Ovary (tissue), 9 donors: ENCODE results near the gene PSG1. TPM values are rescaled to one million over a fixed set of nuclear protein-coding genes. Genes with fewer than 3 reads are reported as not detected.
"Not testable (repeated sequence)": the region's sequence is repeated elsewhere in the genome, so short reads cannot be mapped to it uniquely, and the experiment has no call there.

Experiments
- DNase-seq, 5 donors: peaks; one replicate each; pipeline ENCODE4 v3.0.0-alpha.2; 2019 to 2020
- H3K27ac ChIP-seq, 2 donors: fragments of 200-600 bp; one replicate each; pipeline versions ENCODE4 v1.5.1 to v1.8.0; 2019 to 2022
- H3K27me3 ChIP-seq: fragments of 200-600 bp; one replicate; pipeline ENCODE4 v1.8.0; 2022
- H3K36me3 ChIP-seq: fragments of 200-600 bp; sonication (generic); one replicate; pipeline ENCODE4 v1.5.1; 2019
- H3K4me1 ChIP-seq: one replicate; pipeline ENCODE4 v1.8.1; 2013; ENCODE audit warnings: mild to moderate bottlenecking, moderate library complexity; ENCODE audit not compliant: insufficient read depth
- H3K4me3 ChIP-seq: fragments of 200-600 bp; sonication (generic); one replicate; pipeline ENCODE4 v1.5.1; 2017
- H3K9me3 ChIP-seq, 2 donors: fragments of 200-600 bp in 1 of 2; sonication (generic) in 1 of 2; one replicate each; pipeline versions ENCODE4 v1.5.1 to v1.8.1; 2013 to 2019; ENCODE audit warnings: mild to moderate bottlenecking in 1 of 2, moderate library complexity in 1 of 2
- EP300 ChIP-seq: sonication (generic); formaldehyde crosslinking; IDR thresholded peaks from one replicate; pipeline ENCODE4 v1.6.1; 2017; ENCODE audit warnings: antibody characterized with exemption
- POLR2A ChIP-seq: fragments of 450-650 bp; IDR thresholded peaks from one replicate; pipeline ENCODE4 v1.6.1; 2017; ENCODE audit warnings: antibody characterized with exemption, mild to moderate bottlenecking, moderate library complexity
- WGBS, 3 donors: extraction: QIAGEN DNeasy Blood & Tissue Kit in 1 of 3; methylation state at CpG; one replicate each; pipeline versions ENCODE4 v1.1.5 to v1.1.7; 2013 to 2017; 5-methylcytosine and 5-hydroxymethylcytosine counted together
- intact Hi-C, 4 donors: fragments of 100-400 bp; cut with DNase I; formaldehyde crosslinking; loops; one replicate each; pipeline versions ENCODE4 v1.11.0 to v1.15.1; 2022 to 2023
- polyA plus RNA-seq, 2 donors: library from polyadenylated mRNA; stranded (reverse); fragments of 200-250 nt in 1 of 2; fragments of 350-450 nt in 1 of 2; fragmentation: Illumina TruSeq in 1 of 2; extraction: RNeasy Lipid Tissue Mini Kit (QIAGEN cat#74804) in 1 of 2; gene quantifications; one replicate each; pipeline ENCODE4 v1.2.3, GENCODE V29; 2013 to 2014
- total RNA-seq, 7 donors: library from RNA; depleted of rRNA in 2 of 7; stranded (reverse); fragments of >200 nt in 2 of 7; fragmentation: NEBNext Ultra II Directional in 3 of 7; extraction: Animal tissue kit (Norgen Biotek cat#: 25700) in 3 of 7; gene quantifications; one replicate each; pipeline versions ENCODE4 v1.1.0 to v1.2.4, GENCODE V29; 2016 to 2023
- TF ChIP-seq, protein P1 (sequence below), 3 donors: fragments of 450-650 bp in 2 of 3; fragments of 200-600 bp in 1 of 3; IDR thresholded peaks; one replicate each; pipeline versions ENCODE4 v1.5.1 to v1.8.0; 2016 to 2022; ENCODE audit warnings: antibody characterized with exemption in 3 of 3, mild to moderate bottlenecking in 1 of 3
- donor health status: DM: no; HTN: no; CAD: no; lungs with moderate emphysema.
- donor health status: DM: no; HTN: no; CAD: no.
- donor health status: Bipolar disorder and iron deficiency.
- donor health status: DM: yes; HTN: yes; CAD: no.
- donor health status: DM: no; HTN: no; CAD: no.
- donor health status: DM: yes; HTN: yes; CAD: no.

Gene PSG1
- total and polyA plus RNA-seq, 9 donors, result 0.27 TPM; not detected in 8

DNA sequence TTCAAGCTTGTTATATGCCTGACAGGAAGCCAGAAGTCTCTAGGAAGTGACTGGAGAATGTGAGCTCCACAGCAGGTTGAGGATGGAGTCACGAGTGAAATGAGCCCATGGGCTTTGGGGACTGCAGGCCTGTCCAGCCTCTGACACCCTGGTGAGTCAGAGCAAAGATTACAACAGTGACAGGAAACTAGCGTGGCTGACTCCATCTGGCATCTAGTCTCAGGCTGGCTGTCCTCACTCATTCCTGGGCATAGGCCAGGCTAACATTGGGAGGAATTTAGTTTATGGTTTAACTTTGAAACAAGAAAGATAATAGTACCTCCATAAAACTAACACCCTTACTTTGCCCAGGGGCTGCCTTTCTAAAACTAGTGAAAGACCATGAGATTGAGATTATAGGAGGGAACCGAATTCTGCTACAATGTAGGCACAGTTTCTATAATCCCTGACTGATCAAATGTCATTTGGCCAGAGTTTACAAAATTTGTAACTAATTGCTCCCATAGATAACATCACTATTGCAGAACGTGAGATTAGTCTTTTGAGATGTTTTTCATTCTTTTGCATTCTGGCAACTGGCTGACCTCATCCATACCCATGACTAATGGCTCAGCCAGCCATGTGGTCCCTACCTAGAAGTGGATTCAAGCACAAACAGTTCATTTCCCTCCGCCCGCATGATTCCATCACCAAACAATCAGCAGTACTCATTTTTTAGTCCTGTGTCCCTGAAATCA is 28.4 kb downstream of the PSG1 start:
- WGBS, 3 donors, result 47 to 57% (median 52%) methylated on average over 6 of the region's 6 CpGs
- Histone ChIP-seq H3K36me3 (no peaks in the 10 kb centered on the region), H3K27me3 (no peaks in the 10 kb centered on the region), H3K9me3 (no peaks in the 10 kb centered on the region), H3K27ac (no peak overlapping the region), H3K4me3 (no peak overlapping the region), H3K4me1 (no peaks in the 10 kb centered on the region)
- intact Hi-C loops, result no loop called here
- DNase-seq, result no peak
- no peak for TF ChIP-seq EP300
- no peak for TF ChIP-seq POLR2A
- TF ChIP-seq, protein P1, sequence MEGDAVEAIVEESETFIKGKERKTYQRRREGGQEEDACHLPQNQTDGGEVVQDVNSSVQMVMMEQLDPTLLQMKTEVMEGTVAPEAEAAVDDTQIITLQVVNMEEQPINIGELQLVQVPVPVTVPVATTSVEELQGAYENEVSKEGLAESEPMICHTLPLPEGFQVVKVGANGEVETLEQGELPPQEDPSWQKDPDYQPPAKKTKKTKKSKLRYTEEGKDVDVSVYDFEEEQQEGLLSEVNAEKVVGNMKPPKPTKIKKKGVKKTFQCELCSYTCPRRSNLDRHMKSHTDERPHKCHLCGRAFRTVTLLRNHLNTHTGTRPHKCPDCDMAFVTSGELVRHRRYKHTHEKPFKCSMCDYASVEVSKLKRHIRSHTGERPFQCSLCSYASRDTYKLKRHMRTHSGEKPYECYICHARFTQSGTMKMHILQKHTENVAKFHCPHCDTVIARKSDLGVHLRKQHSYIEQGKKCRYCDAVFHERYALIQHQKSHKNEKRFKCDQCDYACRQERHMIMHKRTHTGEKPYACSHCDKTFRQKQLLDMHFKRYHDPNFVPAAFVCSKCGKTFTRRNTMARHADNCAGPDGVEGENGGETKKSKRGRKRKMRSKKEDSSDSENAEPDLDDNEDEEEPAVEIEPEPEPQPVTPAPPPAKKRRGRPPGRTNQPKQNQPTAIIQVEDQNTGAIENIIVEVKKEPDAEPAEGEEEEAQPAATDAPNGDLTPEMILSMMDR (IDR thresholded peaks at IDR 0.05), result no peak

DNA sequence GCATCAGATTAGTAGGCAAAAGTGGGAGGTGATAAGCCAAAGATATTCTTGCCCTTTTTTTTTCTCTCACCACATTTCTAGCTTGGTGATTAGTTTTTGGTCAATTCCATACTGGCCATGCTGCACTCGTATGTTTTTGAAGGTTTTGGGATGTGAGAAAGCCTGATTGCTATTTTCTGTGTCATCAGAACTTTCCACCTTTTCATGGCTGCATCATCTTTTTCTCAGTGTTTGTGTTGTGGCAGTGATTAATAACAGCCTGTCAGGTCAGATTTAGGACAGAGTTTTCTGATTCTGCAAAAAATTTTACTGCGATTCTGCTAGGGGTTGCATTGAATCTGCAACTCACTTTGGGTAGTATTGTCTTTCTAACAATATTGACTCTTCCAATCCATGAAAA is 32.9 kb downstream of the PSG1 start:
- Histone ChIP-seq H3K27me3 (no peaks in the 10 kb centered on the region), H3K36me3 (no peaks in the 10 kb centered on the region), H3K27ac (no peak overlapping the region), H3K4me3 (no peak overlapping the region), H3K4me1 (no peaks in the 10 kb centered on the region), H3K9me3 (no peaks in the 10 kb centered on the region)
- intact Hi-C loops, result no loop called here
- 70 to 74% (median 71%) methylated on average over 2 of the region's 2 CpGs for WGBS, 3 donors
- no peak for DNase-seq
- TF ChIP-seq, protein P1 (IDR thresholded peaks at IDR 0.05), result no peak
- TF ChIP-seq POLR2A (no peak), EP300 (no peak)

DNA sequence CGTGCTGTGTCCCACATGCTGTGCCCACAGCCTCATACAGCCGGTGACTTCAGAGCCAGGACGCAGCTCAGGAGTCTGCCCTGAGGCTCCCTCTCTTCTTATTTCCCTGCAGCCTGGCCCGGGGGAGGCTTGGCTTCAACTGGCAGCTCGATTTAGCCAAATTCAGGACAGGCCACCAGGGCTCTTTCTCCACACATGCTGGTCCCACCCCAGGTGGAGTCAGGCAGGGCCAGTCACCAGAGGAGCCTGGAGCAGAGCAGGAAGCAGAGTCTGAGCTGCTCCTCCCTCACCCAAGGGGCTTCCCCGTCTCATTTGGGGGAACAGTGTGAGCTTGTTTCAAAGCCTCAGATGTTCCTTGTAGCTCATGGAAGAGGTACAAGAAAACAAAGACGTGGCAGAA is 35.9 kb downstream of the PSG1 start:
- H3K27ac ChIP-seq, H3K9me3 ChIP-seq, intact Hi-C loops, H3K36me3 ChIP-seq, H3K27me3 ChIP-seq, H3K4me3 ChIP-seq, DNase-seq, H3K4me1 ChIP-seq: not testable (repeated sequence)
- WGBS, 3 donors, result 50 to 69% (median 59%) methylated on average over 7 of the region's 7 CpGs

DNA sequence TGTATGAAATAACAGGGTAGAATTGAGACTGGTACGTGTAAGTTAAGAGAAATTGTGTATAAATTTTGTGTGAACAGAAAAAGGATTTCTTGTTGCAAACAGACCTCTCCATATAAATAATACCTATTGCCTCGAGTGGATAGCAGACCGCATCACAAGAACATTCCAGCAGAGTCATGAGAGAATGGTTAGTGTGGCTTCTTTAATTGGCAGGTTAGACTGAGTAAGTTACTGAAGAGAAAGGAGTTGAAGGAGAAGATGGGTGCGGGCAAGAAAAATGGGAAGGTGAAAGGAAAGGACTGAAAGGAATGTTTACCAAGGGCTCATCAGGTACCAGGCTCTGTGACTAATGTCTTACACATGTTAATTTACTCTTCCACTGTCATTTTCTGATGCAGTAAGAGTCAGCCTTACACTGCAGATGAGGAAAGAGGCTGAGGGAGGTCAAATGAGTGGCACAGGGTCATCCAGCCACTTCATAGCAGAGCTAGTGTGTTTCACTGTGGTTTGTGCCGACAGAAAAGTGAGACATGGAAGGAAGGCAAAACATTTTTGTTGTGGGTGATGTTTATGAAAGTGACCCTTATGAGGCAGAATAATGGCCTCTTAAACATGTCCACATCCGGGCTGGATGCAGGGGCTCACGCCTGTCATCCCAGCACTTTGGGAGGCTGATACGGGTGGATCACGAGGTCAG is 46.6 kb downstream of the PSG1 start:
- DNase-seq, intact Hi-C loops, H3K4me3 ChIP-seq, H3K9me3 ChIP-seq, H3K36me3 ChIP-seq, H3K27ac ChIP-seq, H3K27me3 ChIP-seq, H3K4me1 ChIP-seq: not testable (repeated sequence)
- 84 to 87% (median 85%) methylated on average over 9 of the region's 9 CpGs for WGBS, 3 donors

DNA sequence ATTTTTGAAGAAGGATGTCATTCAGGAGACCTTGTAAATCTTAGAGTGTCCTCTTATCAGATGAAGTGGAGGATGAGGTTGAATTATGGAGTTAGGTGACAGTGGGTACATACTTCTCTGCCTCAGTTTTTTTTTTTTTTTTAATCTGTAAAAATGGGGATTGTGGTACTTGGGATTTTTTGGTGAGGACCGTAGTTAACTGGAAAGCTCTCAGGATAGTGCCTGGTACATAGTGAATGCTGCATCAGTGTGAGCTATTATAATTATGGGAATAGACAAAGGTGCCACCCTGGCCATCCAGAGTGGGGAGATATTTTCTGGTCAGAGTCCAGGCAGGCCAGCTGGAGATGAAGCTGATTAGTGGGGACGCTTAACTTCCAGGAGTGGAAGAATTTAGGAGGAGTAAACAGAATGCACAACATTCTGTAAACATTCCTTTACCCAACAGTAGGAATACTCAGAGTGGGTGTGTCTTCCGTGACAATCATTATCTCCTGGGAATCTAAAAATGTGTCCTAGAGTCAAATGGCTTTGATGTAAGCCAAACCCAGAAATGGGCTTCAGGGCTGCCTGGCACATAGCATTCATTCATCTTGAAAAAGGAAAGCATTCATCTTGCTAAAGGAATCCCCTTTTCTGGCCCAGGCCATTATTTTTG is 47.4 kb downstream of the PSG1 start:
- intact Hi-C loops, result not testable (repeated sequence)
- WGBS, 3 donors, result 62 to 79% (median 71%) methylated on average over 3 of the region's 3 CpGs

More for the DNA sequence above, 47.4 kb downstream of the PSG1 start:
- H3K27me3 ChIP-seq, H3K4me3 ChIP-seq, H3K36me3 ChIP-seq, H3K4me1 ChIP-seq, DNase-seq, H3K9me3 ChIP-seq, H3K27ac ChIP-seq: not testable (repeated sequence)
